Measurements from ENCODE around the gene SEMA6C.

GRCh38 chr1:151193856-151194255 lies 47.4 kb upstream of the SEMA6C start:
- TF ChIP-seq CTCF (IDR thresholded peaks at IDR 0.05) = no peak
- TF ChIP-seq POLR2A (IDR thresholded peaks at IDR 0.05) = no peak
